HG03439 (cell line): ENCODE data around the gene RPL36.

Source experiments
- ATAC-seq: cut with Tn5 transposase; IDR thresholded peaks from one replicate; pipeline ENCODE4 v1.9.1; 2021; ENCODE audit warnings: mild to moderate bottlenecking, moderate library complexity; ENCODE audit not compliant: unreplicated experiment

The RPL36 gene

DNA sequence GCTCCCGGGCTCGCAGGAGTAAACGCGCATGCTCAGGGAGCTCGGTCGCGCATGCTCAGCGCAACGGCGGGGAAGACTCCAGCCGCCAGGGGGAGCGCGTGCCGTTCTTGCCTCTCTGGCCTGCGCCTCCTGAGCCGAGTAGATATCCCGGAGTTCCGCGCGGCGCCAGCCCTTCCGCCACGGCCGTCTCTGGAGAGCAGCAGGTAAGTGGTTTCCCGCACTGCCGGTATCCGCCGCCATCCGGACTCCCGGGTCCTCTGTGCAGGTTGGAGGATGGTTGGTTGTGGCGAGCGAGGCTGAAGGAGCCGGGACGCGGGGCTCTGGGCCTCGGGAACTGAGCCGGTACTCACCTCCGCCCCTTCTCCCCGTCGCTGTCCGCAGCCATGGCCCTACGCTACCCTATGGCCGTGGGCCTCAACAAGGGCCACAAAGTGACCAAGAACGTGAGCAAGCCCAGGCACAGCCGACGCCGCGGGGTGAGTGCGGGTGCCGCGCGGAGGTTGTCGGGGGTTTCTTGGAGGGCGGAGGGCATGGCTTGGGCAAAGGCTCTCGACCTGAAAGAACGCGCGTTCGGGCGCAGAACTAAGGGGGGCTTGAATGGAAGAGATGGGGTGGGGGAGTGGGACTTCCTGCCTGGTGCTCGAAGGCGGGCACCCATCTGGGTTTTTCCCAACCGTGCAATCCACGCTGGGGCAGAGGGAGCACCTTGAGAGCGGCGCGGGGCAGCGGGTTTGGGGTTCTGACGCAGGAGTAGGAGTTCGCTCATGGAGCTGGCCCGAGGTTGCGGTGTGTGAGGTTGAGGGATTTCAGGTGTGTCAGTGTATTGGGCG is at the start of gene RPL36:
Gene RPL36 (plus strand): TSS at position 171 of the 830 bp plus-strand sequence. CDS start 213 bp downstream, at position 384.
- peak; percentile 38 for ATAC-seq

DNA sequence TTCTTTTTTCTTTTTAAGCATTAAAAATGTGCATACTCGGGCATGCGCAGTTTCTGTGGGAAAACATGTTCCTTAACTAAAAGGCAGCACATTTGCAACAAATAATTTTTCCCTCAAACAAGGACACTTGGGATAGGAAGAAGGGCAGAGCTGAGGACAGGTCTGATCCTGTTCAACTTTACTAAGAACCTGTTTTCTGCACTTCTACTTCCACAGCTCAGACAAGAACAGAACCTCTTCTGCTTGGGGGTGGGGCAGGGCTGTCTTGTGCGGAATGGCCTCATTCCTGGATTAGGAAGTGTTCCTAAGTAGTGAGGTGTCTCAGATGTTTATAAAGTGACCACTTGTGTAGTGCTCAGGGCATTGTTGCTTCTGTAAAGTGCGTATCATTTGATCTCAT is 48.9 kb upstream of the RPL36 start:
- no peak for ATAC-seq

DNA sequence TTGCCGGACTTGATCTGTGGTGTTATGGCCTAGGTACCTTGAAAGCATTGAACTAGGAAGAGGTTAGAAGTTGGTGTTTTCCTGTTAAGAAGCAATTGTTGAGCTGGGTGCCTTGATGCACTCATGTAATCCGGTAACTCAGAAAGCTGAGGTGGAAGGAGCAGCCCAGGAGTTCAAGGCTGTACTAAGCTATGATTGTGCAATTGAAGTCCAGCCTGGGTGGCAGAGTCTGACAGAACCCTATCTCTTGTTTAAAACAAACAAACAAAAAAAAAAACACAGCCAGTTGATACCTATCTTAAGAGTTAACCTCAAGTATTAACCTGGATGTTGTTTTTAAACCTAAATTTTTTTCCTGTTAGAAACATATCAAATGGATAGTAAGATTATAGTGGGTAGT is 47.9 kb upstream of the RPL36 start:
- ATAC-seq: no peak

DNA sequence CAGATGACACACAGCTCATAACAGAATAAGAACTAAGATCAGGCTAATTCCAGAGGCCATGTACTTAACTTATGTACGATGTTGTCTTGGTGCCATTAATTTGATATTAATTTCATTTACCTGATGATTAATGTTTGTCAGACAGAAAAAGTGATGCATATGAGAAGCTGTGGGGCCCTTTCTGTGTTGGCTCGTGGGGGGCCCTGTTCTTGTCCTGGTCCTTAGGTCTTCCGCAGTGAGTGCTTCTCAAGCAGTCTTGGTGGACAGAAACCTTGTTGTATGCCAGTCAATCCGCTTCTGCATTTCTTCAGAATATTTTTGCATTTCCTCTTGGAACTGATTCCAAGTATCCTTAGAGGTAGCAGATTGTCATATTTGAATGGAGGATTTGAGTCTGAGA is 47.0 kb upstream of the RPL36 start:
- ATAC-seq: no peak

DNA sequence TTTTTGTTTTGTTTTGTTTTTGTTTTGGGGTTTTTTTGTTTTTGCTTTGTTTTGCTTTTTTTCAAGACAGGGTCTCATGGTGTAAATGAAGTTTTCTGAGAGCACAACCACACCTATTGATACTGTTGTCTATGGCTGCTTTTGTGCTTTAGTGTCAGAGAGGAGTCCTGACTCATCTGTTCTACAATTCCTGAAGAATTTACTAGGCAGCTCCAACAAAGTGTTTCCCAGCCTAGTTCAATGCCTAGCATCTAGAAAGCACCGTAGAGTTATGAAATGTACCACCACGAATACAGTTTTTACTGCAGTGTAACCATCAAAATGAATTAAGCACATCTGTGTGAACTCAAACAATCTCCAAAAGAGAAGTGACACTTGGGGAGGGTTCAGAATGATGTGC is 46.1 kb upstream of the RPL36 start:
- ATAC-seq: no peak

DNA sequence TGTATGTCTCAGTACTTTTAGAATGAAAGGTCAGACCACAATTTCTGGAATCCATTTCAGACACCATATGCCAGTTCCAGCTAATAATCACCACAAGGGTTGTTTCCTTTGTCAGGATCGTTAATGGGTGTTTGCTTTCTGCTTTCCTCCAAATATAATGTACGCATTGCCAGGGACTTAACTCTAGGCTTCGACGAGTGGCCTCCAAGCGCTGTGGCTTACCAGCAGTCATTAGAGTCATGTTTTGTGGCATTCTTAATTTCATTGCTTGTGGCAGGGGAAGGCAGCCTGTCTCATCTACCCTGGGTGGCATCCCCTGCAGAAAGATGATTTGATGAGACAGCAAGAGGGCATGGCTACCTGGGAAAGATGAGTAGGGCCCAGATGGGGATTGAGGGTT is 44.7 kb upstream of the RPL36 start:
- no peak for ATAC-seq

DNA sequence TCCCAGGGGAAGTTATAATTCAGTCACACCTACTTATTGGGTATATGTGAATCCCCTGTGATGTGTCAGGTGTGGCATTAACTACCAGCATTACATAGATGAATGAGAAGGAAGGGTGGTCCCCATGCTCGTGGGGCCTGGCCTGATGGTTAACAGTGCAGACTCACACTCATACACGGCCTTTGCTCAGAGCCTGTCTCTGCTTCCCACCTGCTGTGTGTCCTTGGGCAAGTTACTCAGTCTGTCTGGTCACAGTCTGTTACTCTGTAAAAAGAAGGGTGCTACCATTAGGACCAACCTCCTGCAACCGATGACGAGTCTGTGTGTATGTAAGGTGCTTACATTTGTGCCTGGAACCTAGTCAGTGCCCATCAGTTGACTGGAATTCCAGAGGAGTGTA is 43.4 kb upstream of the RPL36 start:
- ATAC-seq: no peak

DNA sequence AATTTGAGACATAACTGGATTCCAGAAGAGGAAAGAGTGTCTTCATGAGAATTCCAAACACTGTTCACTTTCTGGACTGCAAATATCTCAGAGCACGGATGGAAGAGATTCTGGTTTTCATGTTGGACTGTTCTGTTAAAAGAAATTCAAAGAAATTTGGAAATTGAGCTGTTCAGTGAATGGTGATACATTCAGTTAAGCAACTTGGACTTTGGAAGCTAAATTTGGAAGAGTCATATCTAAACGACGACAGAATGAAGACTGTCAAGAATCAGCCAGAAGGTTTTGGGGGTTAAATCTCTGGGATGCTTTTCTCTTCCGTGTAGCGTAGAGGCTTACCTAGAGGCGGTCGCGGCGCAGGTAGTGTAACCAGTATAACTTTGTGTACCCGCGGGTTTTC is 41.6 kb upstream of the RPL36 start:
- no peak for ATAC-seq

DNA sequence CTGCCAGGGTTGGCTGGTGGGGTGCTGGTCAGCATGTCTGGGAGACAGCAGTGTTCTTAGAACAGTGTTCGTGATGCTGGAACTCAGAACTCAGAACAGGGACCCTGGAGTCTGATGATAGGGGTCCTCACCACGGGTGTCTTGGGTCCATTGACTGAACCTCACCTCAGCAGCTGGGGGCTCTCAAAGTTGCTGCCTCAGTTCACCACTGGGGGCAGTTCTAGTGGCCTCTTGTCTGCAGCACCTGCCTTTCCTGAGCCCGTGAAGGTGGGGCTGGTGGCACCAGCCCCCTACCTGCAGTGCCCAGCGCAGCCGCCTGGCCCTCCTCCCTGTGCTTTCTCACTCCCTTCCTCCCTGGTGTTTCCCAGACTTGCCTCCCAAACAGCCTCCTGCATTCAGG is 38.7 kb upstream of the RPL36 start:
- no peak for ATAC-seq

DNA sequence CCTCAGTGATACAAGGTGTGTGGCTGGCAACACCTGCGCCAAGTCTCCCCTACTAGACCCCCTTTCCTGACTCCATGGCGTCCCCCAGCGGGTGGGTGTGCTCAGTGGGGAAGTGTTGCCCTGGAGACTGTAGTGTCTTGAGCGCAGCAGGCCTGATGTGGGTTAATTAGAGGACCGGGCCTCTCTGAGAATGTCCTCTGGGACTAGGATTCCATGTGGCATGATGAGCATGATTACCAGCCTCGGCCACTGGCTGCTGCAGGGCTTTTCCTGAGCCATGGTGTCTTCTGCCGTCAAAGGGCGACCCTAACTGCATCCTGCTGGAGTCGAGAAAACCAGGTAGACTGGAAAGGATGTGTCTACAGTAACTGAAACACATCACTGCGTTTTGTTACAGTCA is 37.8 kb upstream of the RPL36 start:
- no peak for ATAC-seq

DNA sequence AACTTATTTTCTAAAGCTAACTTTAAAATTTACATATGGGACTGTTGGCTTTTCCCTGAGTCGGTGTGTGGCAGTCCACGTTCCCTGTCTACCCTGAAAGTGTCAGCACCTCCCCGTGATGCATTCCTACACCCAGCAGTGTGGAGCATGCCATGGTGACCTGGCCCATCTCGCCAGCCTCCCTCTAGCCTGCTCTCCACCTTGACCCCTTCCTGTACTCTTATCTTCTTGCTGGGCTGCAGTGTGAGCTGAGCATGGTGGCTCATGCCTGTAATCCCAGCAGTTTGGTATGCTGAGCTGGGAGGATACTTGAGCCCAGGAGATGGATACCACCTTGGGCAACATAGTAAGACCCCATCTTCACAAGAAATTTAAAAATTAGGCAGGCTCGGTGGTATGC is 35.2 kb upstream of the RPL36 start:
- no peak for ATAC-seq

DNA sequence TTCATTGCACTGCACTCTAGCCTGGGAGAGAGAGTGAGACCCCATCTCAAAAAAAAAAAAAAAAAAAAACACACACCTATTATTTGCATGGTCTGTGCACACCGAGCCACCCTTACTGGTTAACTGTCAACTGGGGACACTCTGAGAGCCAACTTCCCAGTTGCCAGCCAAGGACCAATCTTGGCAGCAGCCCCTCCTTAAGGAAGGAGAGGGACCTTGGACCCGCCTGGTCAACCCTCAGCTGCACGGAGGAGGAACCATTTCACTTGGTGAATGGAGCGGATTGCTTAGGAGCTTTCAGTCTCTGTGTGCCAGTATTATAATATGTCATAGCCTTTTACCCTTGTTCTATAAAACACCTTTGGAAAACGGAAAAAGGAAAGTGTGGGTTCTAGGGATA is 34.7 kb upstream of the RPL36 start:
- no peak for ATAC-seq

DNA sequence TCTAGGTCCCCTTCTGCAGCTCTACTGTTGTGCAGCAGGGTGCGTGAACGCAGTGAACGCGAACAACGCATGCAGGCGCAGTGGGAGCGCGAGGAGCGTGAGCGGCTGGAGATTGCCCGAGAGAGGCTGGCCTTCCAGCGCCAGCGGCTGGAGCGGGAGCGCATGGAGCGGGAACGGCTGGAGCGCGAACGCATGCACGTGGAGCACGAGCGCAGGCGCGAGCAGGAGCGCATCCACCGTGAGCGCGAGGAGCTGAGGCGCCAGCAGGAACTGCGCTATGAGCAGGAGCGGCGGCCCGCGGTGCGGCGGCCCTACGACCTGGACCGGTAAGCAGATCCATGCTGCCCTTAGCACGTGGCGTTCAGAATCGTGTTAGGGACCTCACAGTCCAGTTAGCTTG is 28.6 kb upstream of the RPL36 start:
- no peak for ATAC-seq

DNA sequence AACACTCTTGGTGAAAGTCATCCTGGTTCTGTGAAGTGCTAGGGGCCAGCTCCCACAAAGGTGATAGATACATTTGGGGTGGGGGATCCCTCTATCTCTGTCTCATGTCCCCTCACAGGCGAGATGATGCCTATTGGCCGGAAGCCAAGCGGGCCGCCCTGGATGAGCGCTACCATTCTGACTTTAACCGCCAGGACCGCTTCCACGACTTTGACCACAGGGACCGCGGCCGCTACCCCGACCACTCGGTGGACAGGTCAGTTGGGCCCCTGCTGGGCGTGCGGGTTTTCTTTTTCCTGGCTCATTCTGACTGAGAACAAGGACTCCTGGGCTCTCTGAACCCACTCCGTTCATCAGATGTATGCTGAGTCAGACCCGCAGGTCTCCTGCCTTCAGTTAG is 26.2 kb upstream of the RPL36 start:
- no peak for ATAC-seq

DNA sequence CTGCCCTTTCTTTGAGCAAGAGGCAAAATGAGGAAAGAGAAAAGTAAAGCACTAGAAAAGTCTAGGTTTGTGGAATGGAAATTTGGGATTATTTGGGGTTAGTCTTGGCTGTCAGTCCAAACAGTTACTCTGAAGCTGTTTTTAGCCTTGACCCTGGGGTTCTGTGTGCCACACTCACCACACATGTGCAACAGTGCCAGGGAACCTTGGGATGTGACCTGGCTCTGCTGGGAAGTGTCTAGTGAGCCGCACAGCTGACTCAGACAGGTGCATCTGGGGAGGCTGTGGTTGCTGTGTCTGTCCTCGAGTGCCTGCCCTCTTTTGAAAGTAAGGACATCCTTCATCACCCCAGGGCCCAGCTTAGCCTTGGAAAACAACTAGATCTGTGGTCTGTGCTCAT is 25.6 kb upstream of the RPL36 start:
- ATAC-seq: no peak

DNA sequence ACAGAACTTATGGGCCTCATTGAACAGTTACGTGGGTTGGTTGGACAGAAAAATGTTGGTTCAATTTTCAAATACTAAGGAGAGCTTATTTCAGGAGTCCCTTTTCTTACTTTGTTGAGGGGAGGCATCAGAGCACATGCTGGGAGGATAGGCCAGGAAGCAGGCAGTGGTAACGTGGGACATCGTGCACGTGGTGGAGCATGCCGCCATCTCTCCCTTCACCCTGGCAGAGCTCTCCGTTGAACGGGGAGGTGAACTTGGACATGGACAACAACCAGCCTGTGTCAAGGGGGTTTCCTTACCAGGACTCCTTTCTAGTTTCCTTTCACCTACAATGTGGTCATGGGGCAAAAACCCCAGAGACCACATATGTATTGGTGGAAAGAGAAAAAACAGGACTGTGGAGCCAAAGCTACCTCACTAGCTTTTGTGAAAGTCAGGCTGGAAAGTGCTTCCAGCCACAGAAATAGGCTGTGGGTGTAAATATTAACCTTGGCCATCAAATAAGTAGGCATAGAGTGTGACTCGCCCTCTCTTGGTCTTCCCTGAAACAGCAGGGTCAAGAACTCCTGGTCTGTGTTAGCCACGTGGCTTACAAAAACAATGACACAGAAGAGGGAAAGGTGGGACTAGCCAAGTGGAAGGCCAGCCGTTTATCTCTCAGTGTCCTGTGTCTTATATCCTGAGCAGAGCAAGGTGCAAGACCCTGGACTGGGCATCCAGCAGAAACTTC is 24.1 kb upstream of the RPL36 start:
- ATAC-seq: no peak

DNA sequence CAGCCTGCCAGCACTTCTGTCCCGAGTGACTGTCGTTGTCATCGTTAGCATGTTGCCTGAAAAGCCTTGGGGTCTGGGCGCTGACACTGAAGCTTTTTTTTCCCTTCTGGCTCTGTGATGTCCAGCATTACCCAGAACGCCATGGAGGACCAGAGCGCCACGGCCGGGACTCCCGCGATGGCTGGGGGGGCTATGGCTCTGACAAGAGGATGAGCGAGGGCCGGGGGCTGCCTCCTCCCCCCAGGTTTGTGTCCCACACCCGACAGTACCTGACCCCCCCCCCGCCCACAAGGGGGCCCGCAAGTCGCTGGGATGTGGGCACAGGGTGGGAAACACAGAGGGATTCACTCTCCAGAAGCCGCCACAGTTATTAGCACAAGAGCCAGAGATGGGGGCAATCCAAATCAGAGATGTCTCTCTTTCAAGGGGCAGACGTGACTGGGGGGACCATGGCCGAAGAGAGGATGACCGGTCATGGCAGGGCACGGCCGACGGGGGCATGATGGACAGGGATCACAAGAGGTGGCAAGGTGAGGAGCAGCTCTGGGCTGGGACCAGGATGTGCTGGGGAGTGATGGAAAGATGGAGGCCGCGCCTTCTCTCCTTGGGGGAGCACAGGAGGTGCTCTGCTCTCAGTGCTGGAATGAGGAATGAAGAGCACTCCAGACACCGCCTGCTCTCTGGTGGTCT is 23.0 kb upstream of the RPL36 start:
- ATAC-seq: no peak

DNA sequence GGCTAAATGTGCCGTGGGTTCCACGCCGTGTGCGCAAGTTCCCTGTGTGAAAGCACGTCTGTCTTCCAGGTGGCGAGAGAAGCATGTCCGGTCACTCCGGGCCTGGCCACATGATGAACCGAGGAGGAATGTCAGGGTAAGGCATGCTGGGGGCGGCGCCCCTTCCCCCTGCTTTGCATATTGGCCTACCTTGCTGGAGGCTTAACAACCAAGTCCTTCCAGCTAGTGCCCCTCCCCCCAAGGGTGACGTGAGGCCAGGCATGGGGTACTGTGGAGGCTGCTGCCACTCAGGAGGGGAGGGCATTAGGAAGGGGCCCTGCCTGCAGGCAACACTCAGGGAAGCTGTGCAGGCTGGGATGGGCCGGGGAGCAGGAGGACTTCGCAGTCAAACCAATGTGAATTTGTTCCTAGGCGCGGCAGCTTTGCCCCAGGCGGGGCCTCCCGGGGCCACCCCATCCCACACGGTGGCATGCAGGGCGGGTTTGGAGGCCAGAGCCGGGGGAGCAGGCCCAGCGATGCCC is 22.3 kb upstream of the RPL36 start:
- no peak for ATAC-seq

DNA sequence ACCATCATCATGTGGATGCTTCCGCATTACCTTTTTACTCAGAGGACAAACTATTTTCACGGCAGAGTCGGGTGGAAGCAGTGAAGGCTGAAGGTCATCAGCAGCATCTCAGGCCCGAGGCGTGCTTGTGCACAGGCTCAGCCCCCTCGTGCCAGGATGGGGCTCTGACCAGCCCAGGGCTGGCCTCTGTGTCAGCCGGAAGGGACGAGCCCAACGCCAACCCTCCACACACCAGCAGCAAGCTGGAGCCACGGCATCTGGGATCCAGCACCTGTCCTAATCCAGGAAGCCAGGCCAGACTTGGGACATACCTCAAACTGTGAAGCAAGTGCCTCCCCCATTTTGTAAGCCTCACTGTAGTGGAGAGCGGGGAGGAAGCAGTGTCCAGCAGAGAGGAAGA is 20.9 kb upstream of the RPL36 start:
- no peak for ATAC-seq

DNA sequence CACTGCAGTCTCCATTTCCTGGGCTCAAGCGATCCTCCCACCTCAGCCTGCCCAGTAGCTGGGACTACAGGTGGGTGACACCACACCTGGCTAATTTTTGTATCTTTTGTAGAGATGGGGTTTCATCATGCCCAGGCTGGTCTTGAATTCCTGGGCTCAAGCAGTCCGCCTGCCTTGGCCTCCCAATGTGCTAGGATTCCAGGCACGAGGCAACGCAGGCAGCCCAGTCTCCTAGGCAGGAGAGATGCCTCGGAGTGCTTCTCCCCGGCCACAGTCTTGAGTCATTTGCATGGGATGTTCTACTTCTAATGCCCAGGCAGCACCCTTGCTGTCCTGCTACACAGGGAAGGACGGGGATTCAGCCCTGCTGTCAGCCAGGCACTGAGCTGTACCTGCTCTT is 18.5 kb upstream of the RPL36 start:
- no peak for ATAC-seq

DNA sequence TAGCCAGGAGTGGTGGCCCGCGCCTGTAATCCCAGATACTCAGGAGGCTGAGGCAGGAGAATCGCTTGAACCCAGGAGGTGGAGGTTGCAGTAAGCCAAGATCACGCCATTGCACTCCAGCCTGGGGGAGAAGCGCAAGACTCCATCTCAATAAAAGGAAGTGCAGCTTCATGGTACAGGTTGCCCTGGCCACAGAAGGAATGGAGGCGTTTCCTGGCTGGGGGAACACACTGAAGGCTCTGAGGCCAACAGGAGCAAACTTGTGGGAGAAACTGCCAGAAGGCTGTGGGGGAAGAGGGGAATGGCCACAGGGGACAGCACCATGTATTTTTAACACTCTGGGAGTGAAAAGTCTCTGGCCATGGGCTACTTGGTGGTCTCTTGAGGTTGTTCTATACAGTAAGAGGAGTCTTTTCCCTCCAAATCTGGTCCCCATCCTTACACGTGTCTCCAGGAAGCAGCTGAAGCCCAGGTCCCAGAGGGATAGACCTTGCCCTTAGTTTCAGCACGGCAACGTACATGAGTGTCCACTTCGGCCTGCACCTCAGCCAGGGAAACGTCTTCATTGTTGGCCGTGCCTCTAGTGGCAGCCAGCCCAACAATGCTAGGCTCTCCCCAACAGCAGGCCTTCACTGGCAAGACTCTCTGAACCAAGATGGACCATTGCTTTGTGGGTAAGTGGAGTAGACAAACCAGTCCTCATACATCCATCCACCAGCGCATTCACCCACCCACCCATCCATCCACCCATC is 17.2 kb upstream of the RPL36 start:
- ATAC-seq: no peak
